Stimulated activated CD8-positive, alpha-beta memory T cell treated with anti-CD3 and anti-CD28 coated beads, Interleukin-15, amount 100 ng/mL, for 1 hour (primary cell): ENCODE measurements around the gene MRTFA.

ENCODE experiments used
- DNase-seq: peaks from one replicate; pipeline ENCODE4 v3.0.0-alpha.2; 2020; ENCODE audit warnings: low read depth

MRTFA gene

GRCh38 chr22:40426594-40427333, 209.8 kb downstream of the MRTFA start:
- DNase-seq: no peak

DNA sequence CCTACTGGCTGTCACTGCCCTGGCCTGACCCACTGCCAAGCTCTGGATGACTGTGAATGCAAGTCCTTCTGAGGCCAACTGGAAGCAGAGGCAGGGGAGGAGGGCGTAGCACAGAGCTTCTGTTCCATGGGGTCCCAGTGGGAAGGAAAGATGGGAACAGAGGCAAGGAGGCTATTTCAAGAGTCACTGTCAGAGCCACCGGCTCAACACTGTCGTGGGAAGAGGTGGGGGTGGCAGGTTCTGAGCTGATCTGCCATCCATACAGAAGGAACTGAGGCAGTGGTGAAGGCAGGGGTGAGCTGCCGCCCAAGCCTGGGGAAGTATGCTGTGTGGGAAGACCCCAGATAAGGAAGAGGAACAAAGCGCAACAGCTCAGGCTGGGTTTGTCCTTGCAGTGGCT, 211.4 kb downstream of the MRTFA start:
- DNase-seq: no peak

DNA sequence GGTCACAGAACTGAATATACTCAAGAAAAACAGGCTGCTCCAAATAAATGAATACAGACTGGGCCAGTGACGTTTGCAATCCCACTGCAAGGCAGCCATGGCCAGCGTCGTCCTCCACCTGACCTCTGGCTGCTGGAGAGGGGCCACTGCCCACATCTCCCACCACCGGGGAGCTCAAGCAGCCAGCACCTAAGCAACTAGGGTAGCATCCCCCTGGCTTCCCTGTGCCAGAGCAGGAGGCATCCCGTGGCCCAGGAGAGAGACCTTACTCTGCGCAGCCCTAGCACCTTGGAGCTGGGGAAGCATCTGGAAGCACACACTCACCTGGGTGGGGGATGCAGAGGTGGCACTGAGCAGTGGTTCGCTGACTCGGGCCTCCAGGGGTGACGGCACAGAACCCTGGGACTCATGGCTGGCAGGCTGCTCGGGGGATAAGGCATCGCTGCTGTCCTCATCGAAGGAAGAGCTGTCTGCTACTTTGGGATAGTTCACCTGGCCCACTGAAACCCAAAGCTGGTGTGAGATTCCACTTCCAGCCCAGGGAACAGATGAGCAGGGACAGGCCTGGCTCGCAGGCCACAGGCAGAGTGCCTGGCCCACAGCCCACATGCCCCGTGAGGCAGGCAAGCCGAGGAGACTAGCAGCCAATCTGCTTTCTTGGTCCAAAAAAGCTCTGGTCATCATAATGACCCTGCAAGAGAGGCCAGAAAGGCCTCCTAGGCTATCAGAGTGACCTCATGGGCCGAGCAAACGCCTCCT, 212.5 kb downstream of the MRTFA start:
- DNase-seq: no peak

GRCh38 chr22:40423310-40423688, 213.2 kb downstream of the MRTFA start:
- no peak for DNase-seq

DNA sequence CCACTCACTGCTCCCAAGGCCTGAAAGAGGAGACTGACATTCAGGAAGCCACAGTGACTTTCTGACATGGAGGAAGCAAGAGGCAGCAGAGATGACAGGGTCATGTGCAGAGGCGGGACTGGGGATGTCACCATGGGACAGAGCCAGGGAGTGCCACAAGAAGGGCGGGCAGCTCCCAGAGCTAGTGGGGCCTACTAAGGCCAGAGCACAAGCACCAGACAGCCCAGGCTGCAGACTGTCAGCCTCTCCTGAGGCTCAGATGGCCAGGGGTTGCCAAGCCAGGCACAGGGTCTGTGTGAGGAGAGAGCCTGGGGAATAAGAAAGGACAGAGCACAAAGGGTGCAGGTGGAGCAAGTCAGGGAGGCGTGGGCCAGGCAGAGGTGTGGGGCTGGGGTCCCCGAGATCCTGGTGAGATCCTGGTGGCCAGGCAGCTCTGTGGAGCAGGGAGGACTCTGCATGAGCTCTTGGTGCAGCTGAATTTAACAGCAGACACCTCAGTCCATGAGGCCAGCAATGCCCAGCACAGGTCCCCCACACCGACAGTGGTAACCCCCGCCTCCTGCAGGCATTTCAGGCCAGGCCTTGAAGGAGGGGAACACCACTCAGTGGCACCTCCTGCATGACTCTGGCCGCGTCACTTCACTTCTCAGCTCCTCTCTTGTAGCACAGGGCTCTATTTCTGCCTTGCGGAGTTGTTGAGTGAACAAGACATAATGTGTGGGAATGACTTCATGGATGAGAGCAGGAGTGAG, 213.8 kb downstream of the MRTFA start:
- no peak for DNase-seq

DNA sequence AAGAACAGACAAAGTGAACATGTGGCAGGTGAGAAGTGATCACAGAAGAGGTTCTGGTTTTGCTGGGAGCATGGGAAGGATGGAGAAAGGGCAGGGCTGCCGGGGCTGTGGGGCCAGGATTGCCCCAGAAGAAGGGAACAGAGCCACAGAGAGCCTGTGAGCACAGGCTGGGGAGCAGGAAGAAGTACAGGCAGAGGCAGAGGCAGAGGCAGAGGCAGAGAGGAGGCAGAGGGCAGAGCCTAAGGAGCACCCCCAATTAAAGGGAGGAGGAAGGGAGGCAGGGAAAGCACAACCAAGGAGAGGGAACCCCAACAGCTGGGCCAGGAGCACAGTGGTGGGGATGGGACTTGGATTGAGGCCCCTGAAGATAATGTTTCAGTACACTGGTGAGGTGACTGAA, 214.6 kb downstream of the MRTFA start:
- no peak for DNase-seq

DNA sequence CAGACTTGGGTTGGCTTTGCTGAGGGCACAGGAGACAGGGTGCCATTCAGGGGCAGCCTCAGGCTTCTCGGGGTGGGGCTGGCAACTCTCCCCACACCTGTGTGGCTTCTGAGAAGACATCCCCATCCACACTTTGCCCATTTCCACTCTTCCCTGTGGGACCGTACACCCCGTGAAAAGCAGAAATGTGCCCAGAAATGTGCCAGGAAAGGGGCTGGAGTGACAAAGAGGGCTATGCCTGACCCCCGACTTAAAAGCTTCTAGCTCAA, 215.5 kb downstream of the MRTFA start:
- DNase-seq: no peak

DNA sequence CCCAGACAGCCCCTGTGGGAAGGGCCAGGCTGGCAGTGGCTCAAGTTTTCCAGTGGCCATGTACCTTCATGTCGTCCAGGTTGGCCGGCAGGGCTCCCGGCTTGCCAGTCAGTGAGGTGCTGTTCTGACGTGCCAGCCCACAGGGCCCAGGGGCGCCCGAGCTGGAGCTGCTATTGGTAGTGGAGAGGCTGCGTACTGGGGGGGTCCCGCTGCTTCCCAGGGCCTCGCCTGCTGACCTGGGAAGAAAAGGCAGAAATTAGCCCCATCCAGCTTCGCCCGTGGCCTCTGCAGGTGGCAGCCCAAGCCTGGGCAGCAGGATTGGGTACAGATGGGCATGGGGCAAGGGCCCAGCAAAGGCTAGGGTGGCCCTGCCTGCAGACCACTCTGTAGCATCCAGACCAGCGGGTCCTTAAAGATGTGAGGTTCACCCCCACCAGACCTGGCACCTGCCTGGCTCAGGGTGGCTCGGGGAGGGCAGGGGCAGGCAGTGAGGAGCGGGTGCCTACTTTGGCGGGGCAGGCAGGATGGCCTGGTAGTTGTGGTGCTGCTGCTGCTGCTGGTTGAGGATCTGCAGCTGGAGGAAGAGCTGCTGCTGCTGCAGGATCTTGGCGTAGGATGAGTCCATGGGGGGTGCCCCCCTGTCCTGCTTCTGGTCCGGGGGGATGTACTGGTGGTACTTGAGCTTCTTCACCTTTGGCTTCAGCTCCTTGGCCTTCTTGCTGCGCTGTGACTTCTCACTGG, 216.0 kb downstream of the MRTFA start:
- DNase-seq: no peak

- DNase-seq: no peak
These were observed 216.8 kb downstream of the MRTFA start for GRCh38 chr22:40419718-40420117.

- no peak for DNase-seq
These were observed 217.9 kb downstream of the MRTFA start for GRCh38 chr22:40418366-40419201.

DNA sequence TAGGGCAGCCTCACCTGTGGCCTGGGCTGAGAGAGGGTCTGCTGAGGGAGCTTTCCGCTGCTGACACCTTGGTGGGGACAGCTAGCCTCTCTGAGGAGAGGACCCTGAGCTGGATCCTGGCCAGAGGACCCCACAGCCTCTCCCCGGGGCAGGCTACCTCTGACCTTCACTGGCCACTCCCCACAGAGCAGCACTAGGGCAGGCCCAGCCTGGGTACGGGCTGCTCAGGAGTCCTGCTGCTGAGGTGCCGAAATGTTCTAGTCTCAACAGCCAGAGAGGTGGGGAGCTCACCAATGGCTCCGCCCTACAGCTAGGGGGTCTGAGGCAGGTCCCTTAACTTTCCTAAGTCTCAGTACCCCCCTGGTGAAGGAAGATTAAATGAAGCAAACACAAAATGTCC, 218.6 kb downstream of the MRTFA start:
- DNase-seq: no peak

GRCh38 chr22:40417041-40417440, 219.5 kb downstream of the MRTFA start:
- no peak for DNase-seq

- DNase-seq: no peak
These were observed 219.9 kb downstream of the MRTFA start for GRCh38 chr22:40416636-40417035.

DNA sequence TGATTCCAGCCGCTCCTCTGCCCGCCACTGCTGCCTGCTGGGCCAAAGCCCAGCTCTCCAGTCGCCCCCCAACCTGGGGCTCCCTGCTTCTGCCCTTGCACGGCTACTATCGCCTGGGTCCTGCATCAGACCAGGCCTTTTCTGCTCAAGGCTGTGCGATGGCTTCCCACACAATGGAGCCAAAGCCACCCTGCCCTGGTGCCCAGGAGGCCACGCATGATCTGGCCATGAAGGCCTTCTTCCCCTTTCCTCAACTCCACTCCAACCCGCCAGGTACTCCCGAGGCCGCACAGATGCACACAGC, 220.3 kb downstream of the MRTFA start:
- DNase-seq: no peak

DNA sequence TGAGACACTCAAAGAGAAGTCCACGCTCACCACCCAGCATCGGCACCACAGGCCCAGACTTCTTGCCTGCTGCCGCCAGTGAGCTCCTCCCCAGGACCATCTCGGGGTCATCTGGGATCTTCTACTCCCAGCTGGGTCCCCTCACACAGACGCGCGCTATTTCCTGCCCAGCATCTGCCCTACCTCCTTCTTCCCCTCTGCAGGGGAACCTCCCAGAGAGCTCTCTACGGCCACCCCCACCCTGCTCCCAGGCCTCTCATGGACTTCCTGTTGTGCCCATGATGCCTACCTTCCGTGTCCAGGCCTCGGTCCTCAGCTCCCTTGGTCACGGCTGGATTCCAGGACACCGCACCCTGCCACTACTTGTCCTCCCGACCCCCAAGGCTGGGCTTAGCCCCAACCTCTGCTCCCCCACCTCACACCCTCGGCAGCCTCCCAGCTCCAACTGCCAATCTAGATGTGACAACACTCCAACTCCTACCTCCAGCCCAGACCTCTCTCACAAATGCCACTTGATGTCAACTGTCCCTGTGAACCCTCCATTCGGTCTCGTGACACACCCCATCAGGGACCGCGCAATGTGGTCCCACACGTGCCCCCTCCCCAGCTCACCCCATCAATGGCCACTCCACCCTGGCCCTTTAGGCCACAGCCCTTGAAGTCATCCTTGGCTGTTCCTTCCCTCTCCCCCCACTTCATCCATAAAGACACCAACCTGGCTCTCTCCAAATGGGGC, 220.8 kb downstream of the MRTFA start:
- DNase-seq: no peak

GRCh38 chr22:40414838-40415505, 221.5 kb downstream of the MRTFA start:
- DNase-seq: no peak

- no peak for DNase-seq
These were observed 222.2 kb downstream of the MRTFA start for GRCh38 chr22:40414311-40414710.

DNA sequence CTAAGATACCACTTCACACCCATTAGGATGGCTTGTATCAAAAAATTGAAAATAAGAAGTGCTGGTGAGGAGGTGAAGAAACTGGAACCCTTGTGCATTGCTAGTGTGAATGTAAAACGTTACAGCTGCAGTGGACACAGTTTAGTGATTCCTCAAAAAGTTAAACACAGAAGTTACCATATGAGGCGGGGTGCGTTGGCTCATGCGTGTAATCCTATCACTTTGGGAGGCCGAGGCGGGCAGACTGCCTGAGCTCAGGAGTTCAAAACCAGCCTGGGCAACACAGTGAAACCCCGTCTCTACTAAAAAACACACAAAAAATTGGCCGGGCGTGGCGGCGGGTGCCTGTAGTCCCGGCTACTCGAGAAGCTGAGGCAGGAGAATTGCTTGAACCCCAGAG, 222.6 kb downstream of the MRTFA start:
- DNase-seq: no peak

DNA sequence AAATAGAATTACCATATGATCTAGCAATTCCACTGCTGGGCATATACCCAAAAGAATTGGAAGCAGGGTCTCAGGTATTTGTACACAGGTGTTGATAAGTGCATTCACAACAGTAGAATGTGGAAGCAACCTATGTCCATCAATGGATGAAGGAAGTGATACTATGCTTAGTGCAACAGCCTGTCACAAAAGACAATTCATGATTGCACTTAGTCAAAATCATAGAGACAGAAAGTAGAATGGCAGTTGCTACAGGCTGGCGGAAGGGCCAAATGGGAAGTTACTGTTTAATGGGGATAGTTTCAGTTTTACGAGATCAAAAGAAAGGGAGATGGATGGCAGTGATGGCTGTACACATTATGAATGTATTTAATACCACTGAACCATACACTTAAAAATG, 224.1 kb downstream of the MRTFA start:
- no peak for DNase-seq

DNA sequence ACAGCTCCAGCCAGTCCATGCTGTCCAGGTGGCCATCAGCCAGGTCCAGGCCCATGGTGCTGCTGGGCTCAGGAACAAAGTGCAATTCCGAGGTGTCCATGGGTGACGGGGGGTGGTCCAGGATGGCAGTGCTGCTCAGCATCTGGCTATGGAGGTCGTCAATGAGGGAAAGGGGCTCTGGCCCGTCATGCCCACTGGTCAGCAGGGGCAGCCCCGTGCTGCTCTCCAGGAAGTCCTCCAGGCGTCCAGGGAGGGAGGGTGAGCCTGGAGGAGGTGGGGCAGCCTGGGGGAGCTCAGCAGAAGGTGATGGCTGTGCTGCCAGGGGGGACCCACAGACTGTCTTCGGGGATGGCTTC, 225.0 kb downstream of the MRTFA start:
- no peak for DNase-seq
